ENCODE data around the gene ALDH1B1.

DNA sequence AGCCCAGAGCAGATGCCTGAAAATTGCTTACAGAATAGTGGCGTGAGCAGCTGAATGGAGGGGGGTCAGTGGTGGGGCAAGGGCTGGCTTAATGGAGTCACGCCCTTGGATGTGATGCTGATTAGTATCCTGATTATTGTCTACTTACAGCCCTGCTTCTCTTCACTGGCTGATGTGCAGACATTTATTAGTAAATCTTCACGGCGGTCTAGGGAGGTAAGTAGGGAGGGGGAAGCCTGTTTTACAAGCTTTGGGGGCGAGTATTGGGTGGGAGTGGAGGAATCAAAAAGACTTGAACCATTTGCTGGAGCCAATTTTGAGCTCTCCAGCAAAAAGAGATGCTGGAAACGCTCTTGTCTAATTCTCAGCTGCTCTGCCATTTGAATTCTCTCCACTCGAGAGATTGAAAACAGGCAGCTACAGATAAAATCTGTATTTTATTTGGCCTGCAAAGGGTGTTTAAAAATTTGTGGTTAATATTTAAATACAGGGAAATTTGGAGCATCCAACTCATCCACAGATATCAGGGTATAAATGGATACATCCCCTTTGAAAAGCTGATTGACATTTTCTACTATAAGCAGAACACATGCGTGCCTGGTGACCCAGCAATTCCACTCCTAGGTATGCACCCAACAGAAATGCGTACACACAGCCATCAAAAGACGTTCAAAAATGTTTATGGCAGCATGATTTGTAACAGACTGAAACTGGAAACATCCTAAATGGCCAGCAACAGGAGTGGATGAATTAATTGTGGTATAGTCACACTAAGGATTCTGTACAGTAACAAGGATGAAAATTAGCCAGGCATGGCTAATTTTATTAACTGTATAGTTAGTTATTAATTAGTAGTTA, 19.5 kb upstream of the ALDH1B1 start:
- TF ChIP-seq SMC3 (IDR thresholded peaks at IDR 0.05; ENCODE audit: low read depth, low read length) (no peak), ELF1 (IDR thresholded peaks at IDR 0.05) (no peak), FOXM1 (IDR thresholded peaks at IDR 0.05; ENCODE audit: low read depth) (no peak), IRF3 (IDR thresholded peaks at IDR 0.05; ENCODE audit: low read depth, low read length) (no peak), POLR2AphosphoS5 (IDR thresholded peaks at IDR 0.05; ENCODE audit: low read depth, low read length) (no peak), JUND (IDR thresholded peaks at IDR 0.05) (no peak), EP300 (IDR thresholded peaks at IDR 0.05; ENCODE audit: borderline replicate concordance in 1 of 2, low read depth in 1 of 2, low read length in 1 of 2) (peak in 1 of 2 experiments; percentile 82; a peak in 2 of 4 replicates), NRF1 (IDR thresholded peaks at IDR 0.05; ENCODE audit: low read depth, low read length) (no peak), EZH2phosphoT487 (IDR thresholded peaks at IDR 0.05; ENCODE audit: borderline replicate concordance, low read depth) (no peak), YY1 (IDR thresholded peaks at IDR 0.05; ENCODE audit: low read depth) (no peak), CHD2 (IDR thresholded peaks at IDR 0.05; ENCODE audit: low read length, partially characterized antibody) (peak; percentile 63), RAD21 (IDR thresholded peaks at IDR 0.05; ENCODE audit: low read length) (no peak; the same call in 1 of the 2 replicates)
- TF ChIP-seq, protein P1, sequence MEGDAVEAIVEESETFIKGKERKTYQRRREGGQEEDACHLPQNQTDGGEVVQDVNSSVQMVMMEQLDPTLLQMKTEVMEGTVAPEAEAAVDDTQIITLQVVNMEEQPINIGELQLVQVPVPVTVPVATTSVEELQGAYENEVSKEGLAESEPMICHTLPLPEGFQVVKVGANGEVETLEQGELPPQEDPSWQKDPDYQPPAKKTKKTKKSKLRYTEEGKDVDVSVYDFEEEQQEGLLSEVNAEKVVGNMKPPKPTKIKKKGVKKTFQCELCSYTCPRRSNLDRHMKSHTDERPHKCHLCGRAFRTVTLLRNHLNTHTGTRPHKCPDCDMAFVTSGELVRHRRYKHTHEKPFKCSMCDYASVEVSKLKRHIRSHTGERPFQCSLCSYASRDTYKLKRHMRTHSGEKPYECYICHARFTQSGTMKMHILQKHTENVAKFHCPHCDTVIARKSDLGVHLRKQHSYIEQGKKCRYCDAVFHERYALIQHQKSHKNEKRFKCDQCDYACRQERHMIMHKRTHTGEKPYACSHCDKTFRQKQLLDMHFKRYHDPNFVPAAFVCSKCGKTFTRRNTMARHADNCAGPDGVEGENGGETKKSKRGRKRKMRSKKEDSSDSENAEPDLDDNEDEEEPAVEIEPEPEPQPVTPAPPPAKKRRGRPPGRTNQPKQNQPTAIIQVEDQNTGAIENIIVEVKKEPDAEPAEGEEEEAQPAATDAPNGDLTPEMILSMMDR (IDR thresholded peaks at IDR 0.05), result no peak
- TF ChIP-seq, protein P2, sequence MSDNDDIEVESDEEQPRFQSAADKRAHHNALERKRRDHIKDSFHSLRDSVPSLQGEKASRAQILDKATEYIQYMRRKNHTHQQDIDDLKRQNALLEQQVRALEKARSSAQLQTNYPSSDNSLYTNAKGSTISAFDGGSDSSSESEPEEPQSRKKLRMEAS (IDR thresholded peaks at IDR 0.05; ENCODE audit: low read depth), result no peak
